ENCODE data around the gene FNBP1L. TPM values are rescaled to one million over a fixed set of nuclear protein-coding genes. Genes with fewer than 3 reads are reported as not detected.

The FNBP1L gene
- polyA plus RNA-seq, 1 of the 3 experiments (the other 2 are of a cell fraction): 16.5 TPM

DNA sequence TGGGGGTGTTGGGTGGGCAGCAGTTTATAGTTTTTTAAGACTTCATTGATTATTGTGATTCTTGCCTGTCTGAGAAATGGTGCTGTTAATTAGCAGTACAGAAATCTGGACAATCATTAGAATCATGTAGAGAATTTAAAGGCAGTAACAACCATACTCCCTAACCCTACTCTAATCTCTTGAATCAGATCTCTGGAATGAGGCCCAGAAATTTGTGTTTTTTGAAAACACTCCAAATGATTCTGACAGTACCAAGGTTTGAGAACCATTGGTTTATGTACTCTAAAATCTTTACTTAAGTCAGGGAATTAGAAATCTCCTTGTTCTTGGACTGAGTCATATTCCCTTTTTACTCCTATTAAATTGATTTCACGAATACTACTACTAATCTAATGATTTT lies 24.0 kb downstream of the FNBP1L start (continued):
- no peak for TF ChIP-seq POLR2AphosphoS5 (IDR thresholded peaks at IDR 0.05; ENCODE audit: low read depth, low read length)
- TF ChIP-seq TEAD4 (IDR thresholded peaks at IDR 0.05; ENCODE audit: borderline replicate concordance, insufficient read depth): no peak
- TF ChIP-seq TAF1 (IDR thresholded peaks at IDR 0.05; ENCODE audit: borderline replicate concordance, low read depth, low read length): no peak
- TF ChIP-seq, protein P1, sequence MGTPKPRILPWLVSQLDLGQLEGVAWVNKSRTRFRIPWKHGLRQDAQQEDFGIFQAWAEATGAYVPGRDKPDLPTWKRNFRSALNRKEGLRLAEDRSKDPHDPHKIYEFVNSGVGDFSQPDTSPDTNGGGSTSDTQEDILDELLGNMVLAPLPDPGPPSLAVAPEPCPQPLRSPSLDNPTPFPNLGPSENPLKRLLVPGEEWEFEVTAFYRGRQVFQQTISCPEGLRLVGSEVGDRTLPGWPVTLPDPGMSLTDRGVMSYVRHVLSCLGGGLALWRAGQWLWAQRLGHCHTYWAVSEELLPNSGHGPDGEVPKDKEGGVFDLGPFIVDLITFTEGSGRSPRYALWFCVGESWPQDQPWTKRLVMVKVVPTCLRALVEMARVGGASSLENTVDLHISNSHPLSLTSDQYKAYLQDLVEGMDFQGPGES (IDR thresholded peaks at IDR 0.05; ENCODE audit: low read depth, low read length): no peak
- no peak for TF ChIP-seq SIN3A (IDR thresholded peaks at IDR 0.05; ENCODE audit: borderline replicate concordance, low read depth, low read length)
- no peak for TF ChIP-seq RXRA (IDR thresholded peaks at IDR 0.05; ENCODE audit: borderline replicate concordance, low read depth)
- TF ChIP-seq SMC3 (IDR thresholded peaks at IDR 0.05; ENCODE audit: low read depth, low read length): no peak
- no peak for TF ChIP-seq YY1 (IDR thresholded peaks at IDR 0.05; ENCODE audit: low read depth)
- peak; percentile 10; the same call in 1 of the 2 replicates for TF ChIP-seq JUND (IDR thresholded peaks at IDR 0.05)

DNA sequence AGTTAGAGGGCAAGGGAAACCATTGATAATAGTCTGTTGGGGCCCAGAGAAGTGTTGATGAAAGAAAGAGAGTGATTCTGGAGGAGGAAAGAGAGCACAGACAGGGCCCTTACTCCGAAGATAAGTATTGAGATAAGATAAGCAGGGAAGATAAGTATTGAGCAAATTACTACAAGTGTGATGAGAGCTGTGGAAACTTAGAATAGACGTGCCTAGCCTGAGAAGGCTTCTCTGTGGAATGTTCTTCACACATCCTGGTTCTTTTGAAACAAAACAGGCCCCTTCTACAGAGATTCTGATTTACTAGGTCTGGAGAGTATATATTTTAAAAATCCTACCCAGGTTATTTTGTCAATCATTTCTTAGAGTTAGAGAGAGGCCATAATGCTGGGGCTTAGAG lies 26.4 kb downstream of the FNBP1L start:
- no peaks in the 10 kb centered on the region for H3K9me2 ChIP-seq
- WGBS (ENCODE audit: low lambda C conversion rate): 74% methylated on average over 2 of the region's 2 CpGs
- no peak overlapping the region for H3K4me2 ChIP-seq
- H3K9ac ChIP-seq: no peak overlapping the region
- ChIA-PET CTCF (no interaction called here), POLR2A (interaction anchor here (0.5 to 0.6 kb wide), 2 partner anchors 9 to 155 kb away, joined by 3 read pairs; no protein-coding TSS in a partner anchor)
- peaks cover 0 to 10% of the 10 kb centered on the region in 2 experiments for H3K36me3 ChIP-seq (replicated peaks in 1 of 2; ENCODE audit: control insufficient read depth in 1 of 2, insufficient read depth in 2 of 2, low read length in 1 of 2)
- no peak for DNase-seq
- peaks cover 3 to 16% of the 10 kb centered on the region in 2 experiments; a peak in 3 of 4 replicates for H3K4me1 ChIP-seq (ENCODE audit: control insufficient read depth in 1 of 2, insufficient read depth in 2 of 2, low read depth in 1 of 2, low read length in 1 of 2)
- H4K20me1 ChIP-seq (ENCODE audit: insufficient read depth): peaks cover 82% of the 10 kb centered on the region
- no peaks in the 10 kb centered on the region for H3K27me3 ChIP-seq (ENCODE audit: insufficient read depth)
- H3F3A ChIP-seq (replicated peaks; ENCODE audit: insufficient read depth): peaks cover 15% of the 10 kb centered on the region
- H3K27ac ChIP-seq (ENCODE audit: low read depth in 2 of 2, low read length in 1 of 2): no peak overlapping the region
- H2AFZ ChIP-seq (ENCODE audit: low read depth): no peak overlapping the region
- no peak overlapping the region for H3K4me3 ChIP-seq (ENCODE audit: low read depth in 2 of 2, low read length in 1 of 2)
- peaks cover 7% of the 10 kb centered on the region; the same call in 1 of the 2 replicates for H3K9me3 ChIP-seq
- H3K79me2 ChIP-seq (ENCODE audit: insufficient read depth): peaks cover 100% of the 10 kb centered on the region
- no peak for TF ChIP-seq SMC3 (IDR thresholded peaks at IDR 0.05; ENCODE audit: low read depth, low read length)
- no peak for TF ChIP-seq RCOR1 (IDR thresholded peaks at IDR 0.05; ENCODE audit: low read length)
- TF ChIP-seq, protein P1 (IDR thresholded peaks at IDR 0.05; ENCODE audit: low read depth, low read length): no peak
- no peak for TF ChIP-seq TCF12 (IDR thresholded peaks at IDR 0.05)
- TF ChIP-seq RFX5 (IDR thresholded peaks at IDR 0.05; ENCODE audit: low read length): no peak
- no peak for TF ChIP-seq NRF1 (IDR thresholded peaks at IDR 0.05; ENCODE audit: low read depth, low read length)
- TF ChIP-seq, protein P2, sequence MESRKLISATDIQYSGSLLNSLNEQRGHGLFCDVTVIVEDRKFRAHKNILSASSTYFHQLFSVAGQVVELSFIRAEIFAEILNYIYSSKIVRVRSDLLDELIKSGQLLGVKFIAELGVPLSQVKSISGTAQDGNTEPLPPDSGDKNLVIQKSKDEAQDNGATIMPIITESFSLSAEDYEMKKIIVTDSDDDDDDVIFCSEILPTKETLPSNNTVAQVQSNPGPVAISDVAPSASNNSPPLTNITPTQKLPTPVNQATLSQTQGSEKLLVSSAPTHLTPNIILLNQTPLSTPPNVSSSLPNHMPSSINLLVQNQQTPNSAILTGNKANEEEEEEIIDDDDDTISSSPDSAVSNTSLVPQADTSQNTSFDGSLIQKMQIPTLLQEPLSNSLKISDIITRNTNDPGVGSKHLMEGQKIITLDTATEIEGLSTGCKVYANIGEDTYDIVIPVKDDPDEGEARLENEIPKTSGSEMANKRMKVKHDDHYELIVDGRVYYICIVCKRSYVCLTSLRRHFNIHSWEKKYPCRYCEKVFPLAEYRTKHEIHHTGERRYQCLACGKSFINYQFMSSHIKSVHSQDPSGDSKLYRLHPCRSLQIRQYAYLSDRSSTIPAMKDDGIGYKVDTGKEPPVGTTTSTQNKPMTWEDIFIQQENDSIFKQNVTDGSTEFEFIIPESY (IDR thresholded peaks at IDR 0.05; ENCODE audit: borderline replicate concordance, low read depth): no peak
- TF ChIP-seq SIN3A (IDR thresholded peaks at IDR 0.05; ENCODE audit: borderline replicate concordance, low read depth, low read length): no peak
- TF ChIP-seq YY1 (IDR thresholded peaks at IDR 0.05; ENCODE audit: low read depth): no peak
- no peak for TF ChIP-seq EZH2phosphoT487 (IDR thresholded peaks at IDR 0.05; ENCODE audit: borderline replicate concordance, low read depth)
- TF ChIP-seq, protein P3, sequence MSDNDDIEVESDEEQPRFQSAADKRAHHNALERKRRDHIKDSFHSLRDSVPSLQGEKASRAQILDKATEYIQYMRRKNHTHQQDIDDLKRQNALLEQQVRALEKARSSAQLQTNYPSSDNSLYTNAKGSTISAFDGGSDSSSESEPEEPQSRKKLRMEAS (IDR thresholded peaks at IDR 0.05; ENCODE audit: low read depth): no peak
- no peak for TF ChIP-seq TAF1 (IDR thresholded peaks at IDR 0.05; ENCODE audit: borderline replicate concordance, low read depth, low read length)
- TF ChIP-seq, protein P4, sequence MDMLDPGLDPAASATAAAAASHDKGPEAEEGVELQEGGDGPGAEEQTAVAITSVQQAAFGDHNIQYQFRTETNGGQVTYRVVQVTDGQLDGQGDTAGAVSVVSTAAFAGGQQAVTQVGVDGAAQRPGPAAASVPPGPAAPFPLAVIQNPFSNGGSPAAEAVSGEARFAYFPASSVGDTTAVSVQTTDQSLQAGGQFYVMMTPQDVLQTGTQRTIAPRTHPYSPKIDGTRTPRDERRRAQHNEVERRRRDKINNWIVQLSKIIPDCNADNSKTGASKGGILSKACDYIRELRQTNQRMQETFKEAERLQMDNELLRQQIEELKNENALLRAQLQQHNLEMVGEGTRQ (IDR thresholded peaks at IDR 0.05; ENCODE audit: borderline replicate concordance, low read depth, low read length): no peak
- TF ChIP-seq, protein P5, sequence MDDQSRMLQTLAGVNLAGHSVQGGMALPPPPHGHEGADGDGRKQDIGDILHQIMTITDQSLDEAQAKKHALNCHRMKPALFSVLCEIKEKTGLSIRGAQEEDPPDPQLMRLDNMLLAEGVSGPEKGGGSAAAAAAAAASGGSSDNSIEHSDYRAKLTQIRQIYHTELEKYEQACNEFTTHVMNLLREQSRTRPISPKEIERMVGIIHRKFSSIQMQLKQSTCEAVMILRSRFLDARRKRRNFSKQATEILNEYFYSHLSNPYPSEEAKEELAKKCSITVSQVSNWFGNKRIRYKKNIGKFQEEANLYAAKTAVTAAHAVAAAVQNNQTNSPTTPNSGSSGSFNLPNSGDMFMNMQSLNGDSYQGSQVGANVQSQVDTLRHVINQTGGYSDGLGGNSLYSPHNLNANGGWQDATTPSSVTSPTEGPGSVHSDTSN (IDR thresholded peaks at IDR 0.05): no peak
- no peak for TF ChIP-seq RAD21 (IDR thresholded peaks at IDR 0.05; ENCODE audit: low read length)
- no peak for TF ChIP-seq MEF2A (IDR thresholded peaks at IDR 0.05; ENCODE audit: borderline replicate concordance, low read depth)
- TF ChIP-seq, protein P6, sequence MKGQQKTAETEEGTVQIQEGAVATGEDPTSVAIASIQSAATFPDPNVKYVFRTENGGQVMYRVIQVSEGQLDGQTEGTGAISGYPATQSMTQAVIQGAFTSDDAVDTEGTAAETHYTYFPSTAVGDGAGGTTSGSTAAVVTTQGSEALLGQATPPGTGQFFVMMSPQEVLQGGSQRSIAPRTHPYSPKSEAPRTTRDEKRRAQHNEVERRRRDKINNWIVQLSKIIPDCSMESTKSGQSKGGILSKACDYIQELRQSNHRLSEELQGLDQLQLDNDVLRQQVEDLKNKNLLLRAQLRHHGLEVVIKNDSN (IDR thresholded peaks at IDR 0.05; ENCODE audit: borderline replicate concordance, low read depth): no peak
- TF ChIP-seq POLR2AphosphoS5 (IDR thresholded peaks at IDR 0.05; ENCODE audit: low read depth, low read length): no peak

All from SK-N-SH (cell line).